Ovary (tissue), 9 donors: ENCODE results near the gene FGD4. TPM values are rescaled to one million over a fixed set of nuclear protein-coding genes. Genes with fewer than 3 reads are reported as not detected.
A peak's percentile ranks its signal among the peaks of the same experiment; 100 is the strongest.
"Not testable (repeated sequence)": the region's sequence is repeated elsewhere in the genome, so short reads cannot be mapped to it uniquely, and the experiment has no call there.

ENCODE experiments used
- DNase-seq, 5 donors: peaks; one replicate each; pipeline ENCODE4 v3.0.0-alpha.2; 2019 to 2020
- H3K27ac ChIP-seq, 2 donors: fragments of 200-600 bp; one replicate each; pipeline versions ENCODE4 v1.5.1 to v1.8.0; 2019 to 2022
- H3K27me3 ChIP-seq: fragments of 200-600 bp; one replicate; pipeline ENCODE4 v1.8.0; 2022
- H3K36me3 ChIP-seq: fragments of 200-600 bp; sonication (generic); one replicate; pipeline ENCODE4 v1.5.1; 2019
- H3K4me1 ChIP-seq: one replicate; pipeline ENCODE4 v1.8.1; 2013; ENCODE audit warnings: mild to moderate bottlenecking, moderate library complexity; ENCODE audit not compliant: insufficient read depth
- H3K4me3 ChIP-seq: fragments of 200-600 bp; sonication (generic); one replicate; pipeline ENCODE4 v1.5.1; 2017
- H3K9me3 ChIP-seq, 2 donors: fragments of 200-600 bp in 1 of 2; sonication (generic) in 1 of 2; one replicate each; pipeline versions ENCODE4 v1.5.1 to v1.8.1; 2013 to 2019; ENCODE audit warnings: mild to moderate bottlenecking in 1 of 2, moderate library complexity in 1 of 2
- CTCF ChIP-seq, 3 donors: fragments of 450-650 bp in 2 of 3; fragments of 200-600 bp in 1 of 3; IDR thresholded peaks; one replicate each; pipeline versions ENCODE4 v1.5.1 to v1.8.0; 2016 to 2022; ENCODE audit warnings: antibody characterized with exemption in 3 of 3, mild to moderate bottlenecking in 1 of 3
- EP300 ChIP-seq: sonication (generic); formaldehyde crosslinking; IDR thresholded peaks from one replicate; pipeline ENCODE4 v1.6.1; 2017; ENCODE audit warnings: antibody characterized with exemption
- POLR2A ChIP-seq: fragments of 450-650 bp; IDR thresholded peaks from one replicate; pipeline ENCODE4 v1.6.1; 2017; ENCODE audit warnings: antibody characterized with exemption, mild to moderate bottlenecking, moderate library complexity
- WGBS, 3 donors: extraction: QIAGEN DNeasy Blood & Tissue Kit in 1 of 3; methylation state at CpG; one replicate each; pipeline versions ENCODE4 v1.1.5 to v1.1.7; 2013 to 2017; 5-methylcytosine and 5-hydroxymethylcytosine counted together
- intact Hi-C, 4 donors: fragments of 100-400 bp; cut with DNase I; formaldehyde crosslinking; loops; one replicate each; pipeline versions ENCODE4 v1.11.0 to v1.15.1; 2022 to 2023
- polyA plus RNA-seq, 2 donors: library from polyadenylated mRNA; stranded (reverse); fragments of 200-250 nt in 1 of 2; fragments of 350-450 nt in 1 of 2; fragmentation: Illumina TruSeq in 1 of 2; extraction: RNeasy Lipid Tissue Mini Kit (QIAGEN cat#74804) in 1 of 2; gene quantifications; one replicate each; pipeline ENCODE4 v1.2.3, GENCODE V29; 2013 to 2014
- total RNA-seq, 7 donors: library from RNA; depleted of rRNA in 2 of 7; stranded (reverse); fragments of >200 nt in 2 of 7; fragmentation: NEBNext Ultra II Directional in 3 of 7; extraction: Animal tissue kit (Norgen Biotek cat#: 25700) in 3 of 7; gene quantifications; one replicate each; pipeline versions ENCODE4 v1.1.0 to v1.2.4, GENCODE V29; 2016 to 2023
- donor health status: DM: no; HTN: no; CAD: no; lungs with moderate emphysema.
- donor health status: DM: no; HTN: no; CAD: no.
- donor health status: Bipolar disorder and iron deficiency.
- donor health status: DM: yes; HTN: yes; CAD: no.
- donor health status: DM: no; HTN: no; CAD: no.
- donor health status: DM: yes; HTN: yes; CAD: no.

Gene FGD4
- total and polyA plus RNA-seq, 9 donors, result 14.6 to 85.0 (median 51.6) TPM

GRCh38 chr12:32522331-32523221, 123.2 kb downstream of the FGD4 start:
- H3K4me1 ChIP-seq, result peaks cover 2% of the 10 kb centered on the region
- peak overlapping the region in 1 of 2 donors; percentile 59 for H3K27ac ChIP-seq
- no peaks in the 10 kb centered on the region for H3K9me3 ChIP-seq
- no peak overlapping the region for H3K4me3 ChIP-seq
- 24 to 32% (median 30%) methylated on average over 5 of the region's 5 CpGs for WGBS, 3 donors
- no peaks in the 10 kb centered on the region for H3K36me3 ChIP-seq
- intact Hi-C loops, result no loop called here
- TF ChIP-seq EP300 (no peak), POLR2A (no peak), CTCF (IDR thresholded peaks at IDR 0.05) (no peak)
- H3K27me3 ChIP-seq, result no peaks in the 10 kb centered on the region
- DNase-seq, result no peak

GRCh38 chr12:32525802-32526201, 126.4 kb downstream of the FGD4 start:
- DNase-seq, intact Hi-C loops, H3K4me1 ChIP-seq, H3K9me3 ChIP-seq, H3K27me3 ChIP-seq, H3K27ac ChIP-seq, H3K36me3 ChIP-seq, H3K4me3 ChIP-seq: not testable (repeated sequence)
- 93 to 97% (median 96%) methylated on average over 12 to 20 of the region's 20 CpGs for WGBS, 3 donors

- H3K4me1 ChIP-seq, H3K4me3 ChIP-seq, DNase-seq, H3K27ac ChIP-seq, H3K9me3 ChIP-seq, H3K27me3 ChIP-seq, intact Hi-C loops, H3K36me3 ChIP-seq: not testable (repeated sequence)
- WGBS, 3 donors, result 95 to 97% (median 97%) methylated on average over 9 of the region's 9 CpGs
Observed at GRCh38 chr12:32526343-32526742, 127.0 kb downstream of the FGD4 start.

GRCh38 chr12:32532422-32532821, 133.1 kb downstream of the FGD4 start:
- no peaks in the 10 kb centered on the region for H3K27me3 ChIP-seq
- DNase-seq, result no peak
- WGBS, 3 donors, result 25 to 33% (median 29%) methylated on average over 1 of the region's 1 CpG
- intact Hi-C loops, result no loop called here
- TF ChIP-seq CTCF (IDR thresholded peaks at IDR 0.05) (no peak), EP300 (no peak), POLR2A (no peak)
- no peaks in the 10 kb centered on the region for H3K9me3 ChIP-seq
- H3K4me1 ChIP-seq, result peaks cover 8% of the 10 kb centered on the region
- no peak overlapping the region for H3K4me3 ChIP-seq
- peak overlapping the region in 1 of 2 donors; percentile 73 for H3K27ac ChIP-seq
- no peaks in the 10 kb centered on the region for H3K36me3 ChIP-seq

GRCh38 chr12:32532951-32533350, 133.6 kb downstream of the FGD4 start:
- Histone ChIP-seq H3K27me3 (no peaks in the 10 kb centered on the region), H3K4me1 (peaks cover 8% of the 10 kb centered on the region)

GRCh38 chr12:32533506-32533905, 134.1 kb downstream of the FGD4 start:
- H3K36me3 ChIP-seq, H3K27me3 ChIP-seq, intact Hi-C loops, H3K9me3 ChIP-seq, DNase-seq, H3K4me1 ChIP-seq, H3K4me3 ChIP-seq: not testable (repeated sequence)
- peak overlapping the region; percentile 23 to 73 for H3K27ac ChIP-seq
- 18 to 39% (median 26%) methylated on average over 10 of the region's 10 CpGs for WGBS, 3 donors

More at GRCh38 chr12:32532951-32533350, 133.6 kb downstream of the FGD4 start:
- intact Hi-C loops, result no loop called here
- no peak overlapping the region for H3K4me3 ChIP-seq
- peak overlapping the region; percentile 23 to 73 for H3K27ac ChIP-seq
- TF ChIP-seq EP300, result no peak
- TF ChIP-seq POLR2A, result no peak
- no peak for TF ChIP-seq CTCF (IDR thresholded peaks at IDR 0.05)
- no peak for DNase-seq
- H3K9me3 ChIP-seq, result no peaks in the 10 kb centered on the region
- H3K36me3 ChIP-seq, result no peaks in the 10 kb centered on the region
